SU-DHL-6 (cell line): ENCODE measurements around the gene CACNA1B.

ENCODE experiments used
- H2AFZ ChIP-seq: fragments of 200-600 bp; sonication (generic); 2 replicates; pipeline ENCODE4 v1.6.1; 2014; ENCODE audit warnings: low read depth, mild to moderate bottlenecking, moderate library complexity, mixed read lengths, antibody characterized with exemption, low read length; ENCODE audit not compliant: severe bottlenecking
- H3F3A ChIP-seq: fragments of 200-600 bp; shearing (Covaris generic); 2 replicates; pipeline ENCODE4 v1.6.0; 2016; ENCODE audit warnings: antibody characterized with exemption, mild to moderate bottlenecking; ENCODE audit not compliant: insufficient read depth
- H3K27ac ChIP-seq: fragments of 200-600 bp; sonication (generic); 2 replicates; pipeline ENCODE4 v1.5.1; 2016; ENCODE audit warnings: low read depth, mild to moderate bottlenecking, low read length, moderate library complexity, mixed read lengths
- H3K27me3 ChIP-seq: fragments of 200-600 bp; sonication (generic), shearing (Covaris generic); 2 replicates; pipeline ENCODE4 v1.6.0; 2014; ENCODE audit warnings: mild to moderate bottlenecking, low read length
- H3K36me3 ChIP-seq: fragments of 200-600 bp; sonication (generic); 2 replicates; pipeline ENCODE4 v1.6.1; 2014; ENCODE audit warnings: mild to moderate bottlenecking, low read length, mixed read lengths
- H3K4me2 ChIP-seq: fragments of 300-600, 200-600 bp; shearing (Covaris generic), sonication (generic); 2 replicates; pipeline ENCODE4 v1.6.0; 2014; ENCODE audit warnings: low read length, low read depth, mild to moderate bottlenecking; ENCODE audit not compliant: poor library complexity, severe bottlenecking
- H3K4me3 ChIP-seq: fragments of 200-600 bp; sonication (generic); 2 replicates; pipeline ENCODE4 v1.5.1; 2014; ENCODE audit warnings: antibody characterized with exemption, low read length, mild to moderate bottlenecking, mixed read lengths; ENCODE audit not compliant: insufficient read depth, poor library complexity, severe bottlenecking
- H3K79me2 ChIP-seq: fragments of 200-600 bp; sonication (generic); 2 replicates; pipeline ENCODE4 v1.6.1; 2014; ENCODE audit warnings: mild to moderate bottlenecking, low read length, moderate library complexity; ENCODE audit not compliant: insufficient read depth
- H3K9ac ChIP-seq: fragments of 200-600 bp; sonication (generic); 2 replicates; pipeline ENCODE4 v1.7.0; 2014; ENCODE audit warnings: mild to moderate bottlenecking, low read length
- H3K9me2 ChIP-seq: fragments of 200-600 bp; sonication (generic); replicated peaks from 2 replicates; pipeline ENCODE4 v1.6.1; 2014; ENCODE audit warnings: low read length; ENCODE audit not compliant: insufficient read depth
- H3K9me3 ChIP-seq: fragments of 200-600 bp; sonication (generic); 2 replicates; pipeline ENCODE4 v1.6.1; 2014; ENCODE audit warnings: low read length, mixed read lengths; ENCODE audit not compliant: insufficient read depth
- H4K20me1 ChIP-seq: fragments of 200-600 bp; sonication (generic); 2 replicates; pipeline ENCODE4 v1.6.1; 2014; ENCODE audit warnings: low read depth, mild to moderate bottlenecking, antibody characterized with exemption, low read length, moderate library complexity, mixed read lengths
- EZH2phosphoT487 ChIP-seq: fragments of 200-600 bp; sonication (generic), shearing (Covaris generic); conservative IDR thresholded peaks from 2 replicates; pipeline ENCODE4 v1.6.1; 2018; ENCODE audit warnings: mild to moderate bottlenecking, antibody characterized with exemption, low read length, moderate library complexity, mixed read lengths
- TF ChIP-seq, protein P1 (sequence below): fragments of 200-600 bp; sonication (generic); IDR thresholded peaks from one replicate; pipeline ENCODE4 v1.5.1; 2017; ENCODE audit warnings: antibody characterized with exemption, mild to moderate bottlenecking, low read length, moderate library complexity; ENCODE audit not compliant: insufficient read depth, poor library complexity, severe bottlenecking

Gene CACNA1B

DNA sequence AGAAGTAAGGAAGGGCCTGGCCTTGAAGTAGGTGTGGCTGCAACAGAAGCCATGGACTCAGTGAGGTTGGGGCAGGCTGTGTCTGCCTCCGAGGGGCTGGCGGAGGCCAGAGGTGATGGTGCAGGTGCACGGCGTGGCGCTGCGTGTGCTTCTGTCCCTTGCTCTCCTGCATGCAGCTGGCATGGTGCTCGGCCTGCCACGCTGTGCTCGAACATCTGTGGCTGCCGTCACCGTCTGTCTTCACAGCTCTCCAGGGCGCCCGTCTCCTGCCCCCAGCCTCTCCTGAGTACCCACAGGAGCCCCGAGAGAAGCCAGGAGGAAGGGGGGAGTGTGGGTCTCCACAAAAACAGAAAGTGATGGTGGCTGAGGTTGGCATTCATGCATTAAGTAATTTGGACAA lies 193.7 kb downstream of the CACNA1B start:
- Histone ChIP-seq H3K36me3 (no peaks in the 10 kb centered on the region), H3K27me3 (no peaks in the 10 kb centered on the region), H3K4me2 (no peak overlapping the region), H2AFZ (no peak overlapping the region), H3K9me2 (no peaks in the 10 kb centered on the region), H3K9ac (no peak overlapping the region), H3K79me2 (no peaks in the 10 kb centered on the region), H4K20me1 (no peaks in the 10 kb centered on the region), H3K9me3 (no peaks in the 10 kb centered on the region), H3F3A (no peaks in the 10 kb centered on the region), H3K27ac (no peak overlapping the region), H3K4me3 (no peak overlapping the region)
- TF ChIP-seq, protein P1, sequence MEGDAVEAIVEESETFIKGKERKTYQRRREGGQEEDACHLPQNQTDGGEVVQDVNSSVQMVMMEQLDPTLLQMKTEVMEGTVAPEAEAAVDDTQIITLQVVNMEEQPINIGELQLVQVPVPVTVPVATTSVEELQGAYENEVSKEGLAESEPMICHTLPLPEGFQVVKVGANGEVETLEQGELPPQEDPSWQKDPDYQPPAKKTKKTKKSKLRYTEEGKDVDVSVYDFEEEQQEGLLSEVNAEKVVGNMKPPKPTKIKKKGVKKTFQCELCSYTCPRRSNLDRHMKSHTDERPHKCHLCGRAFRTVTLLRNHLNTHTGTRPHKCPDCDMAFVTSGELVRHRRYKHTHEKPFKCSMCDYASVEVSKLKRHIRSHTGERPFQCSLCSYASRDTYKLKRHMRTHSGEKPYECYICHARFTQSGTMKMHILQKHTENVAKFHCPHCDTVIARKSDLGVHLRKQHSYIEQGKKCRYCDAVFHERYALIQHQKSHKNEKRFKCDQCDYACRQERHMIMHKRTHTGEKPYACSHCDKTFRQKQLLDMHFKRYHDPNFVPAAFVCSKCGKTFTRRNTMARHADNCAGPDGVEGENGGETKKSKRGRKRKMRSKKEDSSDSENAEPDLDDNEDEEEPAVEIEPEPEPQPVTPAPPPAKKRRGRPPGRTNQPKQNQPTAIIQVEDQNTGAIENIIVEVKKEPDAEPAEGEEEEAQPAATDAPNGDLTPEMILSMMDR = no peak
- no peak for TF ChIP-seq EZH2phosphoT487

DNA sequence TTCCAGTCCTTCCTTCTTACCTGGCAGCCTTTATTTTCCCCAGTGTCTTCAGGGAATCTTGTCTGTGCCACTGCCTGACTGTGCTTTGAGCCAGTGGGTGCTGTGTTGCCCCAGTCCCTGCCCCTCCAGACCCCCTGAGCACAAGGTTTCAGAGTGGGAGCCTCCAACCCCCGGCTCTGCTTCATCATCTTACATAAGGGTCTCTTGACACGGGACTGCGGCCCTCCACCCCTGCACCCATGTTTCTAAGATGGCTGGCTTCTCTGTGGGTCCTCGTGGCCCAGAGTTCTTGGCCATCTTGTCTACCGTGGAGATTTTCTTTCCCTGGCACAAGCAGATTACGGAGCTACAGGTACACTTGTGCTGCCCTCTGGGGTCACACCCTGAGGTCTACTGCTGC lies 194.1 kb downstream of the CACNA1B start:
- H3K27me3 ChIP-seq = no peaks in the 10 kb centered on the region
- no peak overlapping the region for H3K4me3 ChIP-seq
- no peak overlapping the region for H3K27ac ChIP-seq
- H2AFZ ChIP-seq = no peak overlapping the region
- no peak overlapping the region for H3K9ac ChIP-seq
- no peaks in the 10 kb centered on the region for H4K20me1 ChIP-seq
- H3F3A ChIP-seq = no peaks in the 10 kb centered on the region
- H3K9me3 ChIP-seq = no peaks in the 10 kb centered on the region
- H3K36me3 ChIP-seq = no peaks in the 10 kb centered on the region
- no peak overlapping the region for H3K4me2 ChIP-seq
- TF ChIP-seq, protein P1 = no peak
- no peak for TF ChIP-seq EZH2phosphoT487
- no peaks in the 10 kb centered on the region for H3K79me2 ChIP-seq
- no peaks in the 10 kb centered on the region for H3K9me2 ChIP-seq

DNA sequence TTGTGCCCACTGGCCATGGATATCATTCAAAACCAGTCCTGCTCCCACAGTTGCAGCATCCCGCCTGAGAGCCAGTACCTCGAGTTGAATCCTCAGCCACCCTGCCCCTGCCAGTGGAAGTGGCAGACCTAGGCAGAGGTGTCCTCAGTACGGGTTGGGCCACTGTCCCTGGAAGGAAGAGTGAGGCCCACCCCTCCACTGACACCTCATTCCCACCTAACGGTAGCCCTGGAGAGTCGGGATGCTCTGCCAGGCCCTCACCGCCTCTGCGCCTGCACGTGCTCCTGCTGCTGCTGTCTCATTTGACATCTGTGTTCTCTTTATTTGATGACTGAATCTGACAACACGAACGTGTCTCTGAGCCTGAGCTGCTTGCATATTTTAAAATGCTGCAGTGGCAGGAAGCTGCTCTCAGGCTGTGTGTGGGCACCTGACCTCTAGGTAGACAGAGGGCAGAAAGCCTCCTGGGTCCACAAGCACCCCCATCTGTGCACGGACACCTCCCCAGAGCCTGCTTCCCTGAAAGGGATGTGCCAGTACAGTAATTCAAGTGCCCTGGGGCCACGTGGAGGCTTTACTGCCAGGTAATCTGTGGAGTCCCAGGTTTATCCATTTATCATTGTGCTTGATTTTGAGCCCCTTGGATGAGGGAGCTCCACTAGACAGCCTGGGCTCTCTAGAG lies 194.7 kb downstream of the CACNA1B start:
- no peaks in the 10 kb centered on the region for H3K9me3 ChIP-seq
- no peak overlapping the region for H2AFZ ChIP-seq
- no peaks in the 10 kb centered on the region for H3K9me2 ChIP-seq
- H3K79me2 ChIP-seq = no peaks in the 10 kb centered on the region
- H3K4me3 ChIP-seq = no peak overlapping the region
- TF ChIP-seq, protein P1 = no peak
- no peak for TF ChIP-seq EZH2phosphoT487
- H3K9ac ChIP-seq = no peak overlapping the region
- H3K27ac ChIP-seq = no peak overlapping the region
- no peaks in the 10 kb centered on the region for H3K36me3 ChIP-seq
- no peaks in the 10 kb centered on the region for H3K27me3 ChIP-seq
- H4K20me1 ChIP-seq = no peaks in the 10 kb centered on the region
- no peak overlapping the region for H3K4me2 ChIP-seq
- H3F3A ChIP-seq = no peaks in the 10 kb centered on the region

DNA sequence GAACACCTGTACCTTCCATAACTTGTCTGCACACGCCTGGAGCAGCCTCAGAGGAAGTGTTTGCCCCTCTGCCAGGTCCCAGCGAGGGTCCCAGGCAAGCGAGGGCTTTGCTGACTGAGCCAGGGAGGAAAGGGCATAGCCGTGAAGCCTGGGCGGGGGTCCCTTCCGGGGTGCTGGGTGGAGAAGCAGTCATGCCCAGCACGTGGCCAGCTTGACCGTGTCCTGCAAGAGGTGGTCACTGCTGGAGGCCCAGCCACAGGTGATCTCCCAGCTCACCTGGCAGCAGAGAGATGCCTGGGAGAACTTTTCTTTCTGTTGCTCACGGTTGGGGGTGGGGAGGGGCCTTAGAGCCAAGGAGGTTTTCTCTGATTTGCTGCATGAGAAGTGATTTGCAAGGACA lies 195.3 kb downstream of the CACNA1B start:
- Histone ChIP-seq H3K9me3 (no peaks in the 10 kb centered on the region), H4K20me1 (no peaks in the 10 kb centered on the region), H3K27ac (no peak overlapping the region), H3K4me3 (no peak overlapping the region), H3K27me3 (no peaks in the 10 kb centered on the region), H3F3A (no peaks in the 10 kb centered on the region), H3K9ac (no peak overlapping the region), H3K9me2 (no peaks in the 10 kb centered on the region), H2AFZ (no peak overlapping the region), H3K36me3 (no peaks in the 10 kb centered on the region), H3K79me2 (no peaks in the 10 kb centered on the region), H3K4me2 (no peak overlapping the region)
- TF ChIP-seq, protein P1 = no peak
- TF ChIP-seq EZH2phosphoT487 = no peak
